Loucy (cell line): Measurements from ENCODE around the gene SRPK1.

Experiments
- CTCF ChIP-seq: fragments of 200-600 bp; sonication (generic); conservative IDR thresholded peaks from 2 replicates; pipeline ENCODE4 v1.5.1; 2014; ENCODE audit warnings: mild to moderate bottlenecking, antibody characterized with exemption, low read length
- EZH2phosphoT487 ChIP-seq: fragments of 200-600 bp; IDR thresholded peaks from 2 replicates; pipeline ENCODE4 v1.6.1; 2018; ENCODE audit warnings: antibody characterized with exemption, mild to moderate bottlenecking, moderate library complexity, borderline replicate concordance

DNA sequence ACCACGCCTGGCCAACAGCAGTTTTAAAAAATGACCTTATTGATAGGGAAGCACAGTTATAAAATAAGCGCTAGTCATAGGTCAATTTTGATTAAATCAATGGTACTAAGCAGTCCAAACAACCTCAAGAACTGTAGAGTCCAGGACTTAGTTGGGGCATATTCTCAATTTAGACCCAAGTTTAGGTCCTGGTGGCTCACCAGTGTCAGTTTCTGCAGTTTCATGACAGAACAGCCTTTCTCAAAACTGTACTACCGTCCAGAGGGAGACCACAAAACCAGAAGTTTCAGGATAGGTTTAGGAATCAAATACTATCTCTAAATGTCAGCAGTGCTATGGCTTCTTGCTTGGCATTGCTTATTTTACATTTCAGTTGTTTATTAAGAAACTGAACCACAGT is 76.6 kb downstream of the SRPK1 start:
- no peak for TF ChIP-seq CTCF
- no peak for TF ChIP-seq EZH2phosphoT487
